SK-N-SH (cell line): ENCODE results near the gene ASB5.

ENCODE experiments used
- CTCF ChIP-seq: fragments of 200-600 bp; sonication (generic); IDR thresholded peaks from 2 replicates; pipeline ENCODE4 v1.6.1; 2017; ENCODE audit warnings: antibody characterized with exemption, mild to moderate bottlenecking, moderate library complexity
- MAX ChIP-seq: IDR thresholded peaks from 2 replicates; pipeline ENCODE4 v1.4.0; 2012; ENCODE audit warnings: low read depth
- MEF2A ChIP-seq: IDR thresholded peaks from 2 replicates; pipeline ENCODE4 v1.4.0; 2012; ENCODE audit warnings: low read depth, borderline replicate concordance
- REST ChIP-seq: IDR thresholded peaks from 2 replicates; pipeline ENCODE4 v1.6.1; 2012; ENCODE audit warnings: mild to moderate bottlenecking, low read depth, low read length, moderate library complexity
- RFX5 ChIP-seq: IDR thresholded peaks from 2 replicates; pipeline ENCODE4 v1.6.1; 2012; ENCODE audit warnings: mild to moderate bottlenecking, improper control_type of control experiment, low read length

- TF ChIP-seq RFX5 (no peak), CTCF (no peak), REST (no peak), MAX (no peak), MEF2A (no peak)
Measured at GRCh38 chr4:176238826-176239225, 30.2 kb downstream of the ASB5 start.
